Activated naive CD4-positive, alpha-beta T cell (primary cell): ENCODE measurements around the gene PRKN.

Experiments used
- DNase-seq, 4 experiments: peaks; one replicate each; lab custom pipeline; 2025; lab: John Stamatoyannopoulos, UW

Gene PRKN

DNA sequence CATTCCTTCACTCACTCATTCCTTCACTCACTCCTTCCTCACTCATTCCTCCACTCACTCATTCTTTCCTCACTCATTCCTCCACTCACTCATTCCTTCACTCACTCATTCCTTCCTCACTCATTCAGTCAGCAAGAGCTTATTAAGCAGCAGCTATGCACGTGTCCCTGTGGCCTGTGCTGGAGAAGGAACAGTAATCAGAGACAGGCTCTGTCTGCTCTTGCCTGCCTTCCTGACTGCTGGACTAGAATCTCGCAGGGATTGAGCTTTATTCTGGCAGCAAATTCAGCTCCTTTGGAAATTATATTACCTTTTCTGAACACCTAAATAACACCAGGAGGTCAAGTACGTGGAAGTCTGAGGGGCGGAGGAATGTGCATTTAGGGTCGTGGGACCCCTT lies 1314.8 kb downstream of the PRKN start:
- DNase-seq = no peak

DNA sequence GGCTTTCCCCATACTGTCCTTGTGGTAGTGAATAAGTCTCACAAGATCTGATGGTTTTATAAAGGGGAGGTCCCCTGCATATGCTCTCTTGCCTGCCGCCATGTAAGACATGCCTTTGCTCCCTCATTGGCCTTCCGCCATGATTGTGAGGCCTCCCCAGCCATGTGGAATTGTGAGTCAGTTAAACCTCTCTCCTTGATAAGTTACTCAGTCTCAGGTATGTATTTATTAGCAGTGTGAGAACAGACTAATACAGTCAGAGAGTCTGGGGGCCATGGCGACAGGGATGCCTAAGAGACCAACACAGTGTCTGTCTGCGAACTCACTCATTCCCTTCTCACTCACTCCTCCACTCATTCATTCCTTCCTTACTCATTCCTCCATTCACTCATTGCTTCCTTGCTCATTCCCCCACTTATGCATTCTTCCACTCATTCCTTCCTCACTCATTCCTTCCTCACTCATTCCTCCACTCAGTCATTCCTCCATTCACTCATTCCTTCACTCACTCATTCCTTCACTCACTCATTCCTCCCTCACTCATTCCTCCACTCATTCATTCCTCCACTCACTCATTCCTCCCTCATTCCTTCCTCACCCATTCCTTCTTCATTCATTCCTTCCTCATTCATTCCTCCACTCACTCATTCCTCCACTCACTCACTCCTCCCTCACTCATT lies 1316.2 kb downstream of the PRKN start:
- no peak for DNase-seq

DNA sequence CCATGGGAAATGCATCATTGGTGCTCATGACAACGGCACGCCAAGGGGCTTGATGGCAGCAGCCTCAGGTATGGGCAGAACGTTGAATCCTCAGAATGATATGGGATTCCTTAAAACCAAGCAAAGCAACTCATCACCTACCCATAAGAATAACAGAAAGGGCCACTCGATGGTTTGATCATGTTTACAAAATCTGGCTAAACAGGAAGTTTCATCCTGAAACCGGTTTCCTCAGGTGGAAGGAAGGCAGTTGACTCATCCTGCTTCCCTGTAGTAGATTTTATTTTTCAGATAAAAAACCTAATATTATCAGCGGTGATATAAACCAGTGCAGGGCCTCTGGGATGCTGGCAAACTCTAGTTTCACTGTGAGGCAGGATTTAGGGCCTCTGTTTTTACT lies 1316.8 kb downstream of the PRKN start:
- DNase-seq = no peak

DNA sequence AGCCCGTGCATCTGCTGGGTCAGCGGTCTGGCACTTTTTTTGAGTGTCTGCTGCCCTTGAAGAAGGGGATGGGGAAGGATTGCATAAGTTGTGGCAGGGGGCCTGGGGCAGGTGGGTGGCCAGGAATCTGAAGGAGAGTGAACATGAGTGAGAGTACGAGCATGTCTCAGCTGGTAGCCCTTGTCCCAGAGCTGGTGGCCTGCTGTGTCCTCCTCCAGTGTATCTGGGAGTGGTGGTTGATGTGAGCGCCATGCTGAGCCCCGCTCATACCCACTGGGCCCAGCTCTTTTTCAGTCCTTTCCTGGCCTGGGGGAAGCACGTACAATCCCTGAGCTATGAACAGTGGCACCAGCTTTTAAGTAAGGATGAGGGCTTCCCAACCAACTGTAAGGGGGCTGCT lies 1317.5 kb downstream of the PRKN start:
- no peak for DNase-seq

DNA sequence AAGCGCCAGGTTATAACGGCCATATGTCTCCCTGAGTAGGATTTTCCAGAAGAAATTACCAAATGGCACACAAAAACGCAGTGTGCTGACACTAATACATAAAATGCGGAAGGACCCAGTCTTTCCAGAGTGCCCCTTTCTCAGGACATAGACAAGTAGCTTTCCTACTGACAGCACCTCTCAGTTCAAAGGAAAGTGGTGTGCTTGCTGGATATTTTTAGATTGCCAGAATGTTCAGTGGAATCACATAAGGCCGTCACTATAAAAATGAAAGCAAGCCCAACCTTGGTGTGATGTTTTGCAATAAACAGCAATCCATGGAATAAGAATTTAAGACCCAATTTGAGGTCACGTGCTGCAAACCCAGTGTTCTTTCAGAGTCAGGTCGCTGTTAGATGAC lies 1318.2 kb downstream of the PRKN start:
- no peak for DNase-seq

DNA sequence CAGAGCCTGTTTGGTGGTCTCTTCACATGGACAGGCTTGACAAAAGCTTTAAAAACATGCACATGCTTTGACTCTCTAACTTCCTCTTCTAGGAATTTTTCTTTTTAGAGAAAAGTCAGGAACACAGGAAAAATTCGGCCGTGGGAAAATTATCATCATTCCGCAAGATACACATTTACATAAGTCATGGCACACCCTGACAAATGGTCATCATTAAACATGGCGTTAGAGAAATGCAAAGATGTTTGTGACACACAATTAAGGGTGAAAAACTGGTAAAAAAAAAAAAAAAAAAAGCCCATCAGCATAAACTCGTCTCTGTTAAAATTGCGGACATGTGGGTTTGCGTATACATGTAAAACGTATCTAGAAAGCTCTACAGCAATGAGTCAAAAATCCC lies 1319.5 kb downstream of the PRKN start:
- DNase-seq = no peak

DNA sequence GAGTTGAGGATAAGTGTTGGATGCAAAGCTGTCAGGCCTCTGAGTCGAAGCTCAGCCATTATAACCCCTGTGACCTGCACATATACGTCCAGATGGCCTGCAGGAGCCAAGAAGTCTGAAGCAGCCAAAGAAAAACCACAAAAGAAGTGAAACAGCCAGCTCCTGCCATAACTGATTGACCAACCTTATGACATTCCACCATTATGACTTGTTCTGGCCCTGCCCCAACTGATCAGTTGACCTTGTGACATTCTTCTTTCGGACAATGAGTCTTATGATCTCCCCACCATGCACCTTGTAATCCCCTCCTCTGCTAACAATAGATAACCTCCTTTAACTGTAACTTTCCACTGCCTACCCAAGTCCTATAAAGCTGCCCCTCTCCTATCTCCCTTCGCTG lies 1320.0 kb downstream of the PRKN start:
- no peak for DNase-seq

DNA sequence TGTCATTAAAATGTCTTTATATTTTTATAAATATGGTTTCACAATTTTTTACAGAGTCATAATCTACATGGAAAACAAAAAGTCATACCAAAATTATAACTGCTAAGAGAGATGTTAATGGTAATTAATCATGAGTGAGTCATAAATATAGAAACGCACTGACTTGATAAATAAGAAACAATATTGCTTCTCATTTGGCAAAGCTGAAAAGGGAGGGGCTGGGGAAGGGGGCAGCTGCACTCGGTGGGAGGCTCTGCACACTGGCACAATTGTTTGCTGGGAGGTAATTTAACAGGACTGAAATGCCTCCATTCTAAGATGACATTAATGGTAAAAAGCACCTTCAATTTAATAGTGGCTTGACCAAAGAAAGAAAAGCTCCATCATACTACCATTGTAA lies 1320.5 kb downstream of the PRKN start:
- DNase-seq = no peak

DNA sequence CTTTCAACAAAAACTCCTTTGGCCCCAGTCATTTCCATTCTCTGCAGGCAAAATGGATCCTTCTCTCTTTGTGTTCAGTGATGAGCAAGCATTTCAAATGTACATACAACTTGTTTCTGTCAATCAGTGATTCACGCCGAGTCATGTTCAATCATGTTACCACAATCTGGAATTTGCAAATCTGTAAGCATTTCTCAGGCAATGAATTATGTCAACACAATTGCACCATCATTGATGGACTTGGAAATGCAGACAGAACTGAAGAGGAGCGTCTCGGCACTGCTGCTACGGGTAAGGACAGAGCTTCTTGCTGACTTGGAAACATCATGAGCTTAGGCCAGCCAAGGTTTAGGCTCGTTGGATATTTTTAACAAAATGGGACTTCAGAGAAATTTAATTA lies 1320.9 kb downstream of the PRKN start:
- no peak for DNase-seq

DNA sequence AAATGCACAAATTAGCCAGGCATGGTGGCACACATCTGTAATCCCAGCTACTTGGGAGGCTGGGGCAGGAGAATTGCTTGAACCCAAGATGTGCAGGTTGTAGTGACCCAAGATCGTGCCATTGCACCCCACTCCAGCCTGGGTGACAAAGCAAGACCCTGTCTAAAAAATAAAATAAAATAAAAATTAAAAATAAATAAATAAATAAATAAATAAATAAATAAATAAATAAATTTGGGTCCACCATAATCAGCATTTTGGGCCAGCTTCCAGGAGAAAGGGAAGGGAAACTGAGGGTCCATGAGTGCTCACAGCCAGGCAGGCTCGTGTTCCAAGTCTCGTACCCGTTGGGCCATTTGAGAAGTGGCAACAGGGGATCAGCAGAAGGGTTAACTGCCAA lies 1322.1 kb downstream of the PRKN start:
- no peak for DNase-seq

DNA sequence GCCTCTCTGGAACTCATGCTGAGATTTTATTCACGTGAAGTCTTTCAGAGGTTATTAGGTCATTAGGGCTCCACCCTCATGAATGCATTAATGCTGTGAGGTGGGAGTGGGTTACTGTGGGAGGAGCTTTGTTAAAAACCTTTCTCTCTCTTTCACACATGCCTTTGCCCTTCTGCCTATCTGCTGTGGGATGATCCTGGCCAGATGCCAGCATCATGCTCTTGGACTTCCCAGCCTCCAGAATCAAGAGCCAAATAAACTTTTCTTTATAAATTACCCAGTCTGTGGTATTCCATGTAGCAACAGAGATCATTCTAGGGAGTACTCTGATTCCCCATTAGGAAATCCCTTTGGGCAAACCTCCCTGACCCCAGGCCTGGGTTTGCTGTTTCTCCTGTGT lies 1323.8 kb downstream of the PRKN start:
- no peak for DNase-seq

DNA sequence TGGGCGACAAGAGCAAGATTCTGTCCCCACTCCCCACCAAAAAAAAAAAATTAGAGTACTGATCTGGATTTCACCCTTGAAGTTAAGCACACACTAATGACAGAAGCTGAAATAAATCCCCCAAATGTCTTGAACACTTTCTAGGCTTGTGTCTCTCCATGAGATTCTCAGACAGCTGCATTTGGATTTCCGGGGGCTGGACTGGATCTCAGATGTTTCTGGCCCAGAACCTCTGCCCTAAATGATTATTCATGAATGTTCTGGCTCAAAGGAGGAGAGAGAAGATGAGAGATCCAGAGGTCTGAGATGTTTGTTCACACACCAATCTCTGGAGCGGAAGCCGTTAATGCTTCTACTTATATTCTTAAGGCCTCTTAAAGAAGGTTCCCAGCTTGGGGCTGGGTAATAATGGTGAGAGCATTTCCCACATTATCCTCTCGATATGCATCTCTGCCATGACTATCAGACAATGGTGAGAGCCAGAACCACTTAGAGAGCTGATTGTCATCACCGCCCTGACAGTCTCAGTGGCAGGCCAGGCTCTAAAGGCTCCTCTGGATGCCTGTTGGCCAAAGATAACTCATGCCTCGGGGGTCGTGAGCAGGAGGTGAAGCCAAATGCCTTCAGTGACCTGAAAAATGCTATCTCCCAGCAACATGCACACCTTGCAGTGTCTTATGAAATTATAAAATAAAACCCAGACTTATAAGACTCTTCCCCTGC lies 1325.8 kb downstream of the PRKN start:
- DNase-seq = no peak

DNA sequence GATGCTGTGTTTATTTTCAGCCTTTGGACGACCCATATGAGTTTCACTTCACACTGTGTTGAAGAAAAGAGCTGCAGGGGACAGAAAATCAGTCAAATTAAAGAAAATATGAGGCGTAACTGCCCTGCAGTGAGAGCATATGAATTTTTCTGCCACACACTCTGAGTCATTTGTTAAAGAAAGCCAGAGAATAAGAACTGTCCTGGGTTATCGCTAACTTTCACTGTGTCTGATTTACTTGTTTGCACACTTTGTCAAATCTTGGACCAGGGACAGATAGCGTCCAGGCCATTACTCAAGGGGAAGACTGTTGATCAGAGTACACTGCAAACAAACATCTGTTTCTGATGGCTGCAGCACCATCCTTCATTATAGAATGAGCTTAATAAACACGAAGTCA lies 1326.9 kb downstream of the PRKN start:
- DNase-seq = no peak

DNA sequence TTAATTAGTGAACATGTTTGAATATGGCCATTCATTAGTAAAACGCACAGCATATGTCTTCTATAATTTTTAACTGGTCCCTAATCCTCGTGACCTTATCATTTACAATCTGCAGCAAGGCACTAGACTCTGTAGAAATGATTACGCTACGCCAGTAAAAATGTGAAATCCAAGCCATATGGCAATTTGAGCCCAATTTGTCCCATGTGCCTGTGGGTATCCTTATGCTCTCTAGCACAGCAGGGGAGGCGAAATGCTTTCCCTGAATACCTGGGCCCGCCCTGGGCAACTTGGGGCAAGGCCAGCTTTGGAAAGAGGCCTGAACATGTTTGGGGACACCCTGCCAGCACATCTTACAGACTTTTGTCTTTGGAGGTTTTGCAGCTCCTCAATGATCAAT lies 1331.0 kb downstream of the PRKN start:
- DNase-seq = no peak

DNA sequence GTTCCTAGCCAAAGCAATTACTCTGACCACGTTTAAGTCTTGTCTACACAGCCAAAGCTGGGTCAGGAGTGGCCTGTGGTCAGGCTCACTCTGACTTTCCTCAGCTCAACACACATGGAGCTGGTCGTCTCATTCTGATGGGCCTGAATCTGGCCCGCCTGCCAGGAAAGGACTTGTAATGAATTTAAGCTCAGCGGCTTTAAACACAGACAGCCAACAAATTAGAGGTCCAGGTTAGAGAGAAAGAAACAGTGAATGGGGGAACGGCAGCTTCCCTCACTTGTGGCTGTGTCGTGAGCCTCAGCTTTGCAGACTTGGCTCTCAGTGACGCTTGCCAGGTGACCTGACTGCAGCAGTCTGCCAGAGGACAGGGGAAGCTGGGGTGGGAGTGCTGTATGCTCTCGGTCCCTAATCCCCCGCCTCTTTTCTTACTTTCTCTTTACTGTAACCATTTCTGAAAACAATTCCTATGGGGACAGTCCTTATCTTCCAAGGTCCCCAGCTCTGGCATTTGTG lies 1331.8 kb downstream of the PRKN start:
- no peak for DNase-seq

DNA sequence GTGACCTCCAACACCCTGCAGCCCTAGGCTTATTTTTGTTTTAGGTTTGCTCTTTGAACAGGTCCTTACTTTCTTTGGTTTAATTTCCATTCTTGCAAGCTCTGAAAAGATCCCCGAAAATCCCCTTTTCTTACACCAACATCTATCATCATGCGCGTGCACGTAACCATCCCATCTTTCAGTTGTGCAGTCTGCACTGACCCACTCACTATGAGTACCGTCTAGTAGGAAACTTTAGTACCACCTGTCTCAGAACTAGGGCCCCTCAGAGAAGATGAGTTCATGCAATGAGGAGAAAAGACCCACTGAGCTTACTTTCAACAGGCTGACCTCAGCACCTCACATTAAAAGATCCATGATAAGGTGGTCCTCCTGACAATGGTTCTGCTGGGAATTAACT lies 1333.1 kb downstream of the PRKN start:
- no peak for DNase-seq

DNA sequence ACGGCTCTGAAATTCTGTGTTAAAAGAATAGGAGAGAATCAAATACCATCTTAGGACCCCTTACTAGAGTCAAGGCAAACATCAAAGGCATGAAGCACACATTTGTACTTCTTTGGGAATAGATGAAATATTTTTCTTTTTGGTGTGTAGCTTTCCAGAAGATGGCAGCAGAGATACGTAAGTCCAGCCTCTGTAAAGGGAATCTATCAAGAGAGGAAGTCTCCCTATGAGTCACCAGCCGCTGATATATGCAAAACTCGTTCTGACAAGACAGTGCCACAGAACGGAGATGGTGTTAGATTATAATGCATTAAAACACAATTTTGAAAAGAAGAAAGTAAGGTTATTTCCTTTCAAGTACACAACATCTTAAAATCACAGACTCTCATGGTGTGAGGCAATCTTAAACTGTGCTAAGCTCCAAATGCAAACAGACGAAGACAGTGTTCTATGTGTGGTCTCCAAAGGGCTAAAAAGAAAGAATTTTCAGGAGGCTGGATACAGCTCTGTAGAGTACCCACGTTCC lies 1333.7 kb downstream of the PRKN start:
- DNase-seq = peak in 2 of 4 experiments; percentile 3 to 6

DNA sequence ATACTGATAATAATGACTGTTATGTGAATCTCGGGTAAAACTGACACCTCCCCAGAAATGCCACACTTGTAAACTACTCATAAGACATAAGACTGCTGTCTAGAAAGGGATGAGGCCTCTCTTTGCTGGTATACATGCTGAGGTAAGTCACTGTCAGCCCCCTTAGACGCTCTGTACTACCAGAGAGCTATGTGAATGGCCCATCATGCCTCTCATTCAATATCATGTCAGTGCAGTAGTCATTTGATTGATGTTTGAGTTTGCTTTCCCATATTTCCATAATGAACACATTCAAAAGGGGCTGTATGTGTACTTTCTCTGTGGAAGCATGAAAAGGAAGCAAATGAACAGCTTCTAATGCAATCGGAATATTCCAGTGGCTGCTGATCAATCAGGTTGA lies 1334.3 kb downstream of the PRKN start:
- no peak for DNase-seq

DNA sequence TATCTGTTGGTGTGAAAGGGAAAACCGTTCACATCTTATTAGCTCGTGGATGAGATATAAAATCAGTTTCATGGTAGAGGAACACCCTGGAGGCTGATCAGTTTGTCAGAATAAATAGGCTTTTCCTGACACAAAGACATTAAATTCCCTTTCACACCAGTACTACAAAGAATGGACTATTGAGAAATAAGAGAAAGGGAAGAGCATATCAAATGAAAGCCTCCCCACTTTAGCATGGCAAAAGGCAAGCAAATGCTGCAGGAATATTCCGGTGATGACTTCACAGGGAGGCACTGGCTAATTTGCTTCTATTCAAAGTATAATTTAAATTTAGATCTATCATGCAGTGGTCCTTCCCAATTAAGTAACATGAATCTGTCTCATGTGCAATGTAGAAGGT lies 1337.8 kb downstream of the PRKN start:
- no peak for DNase-seq

DNA sequence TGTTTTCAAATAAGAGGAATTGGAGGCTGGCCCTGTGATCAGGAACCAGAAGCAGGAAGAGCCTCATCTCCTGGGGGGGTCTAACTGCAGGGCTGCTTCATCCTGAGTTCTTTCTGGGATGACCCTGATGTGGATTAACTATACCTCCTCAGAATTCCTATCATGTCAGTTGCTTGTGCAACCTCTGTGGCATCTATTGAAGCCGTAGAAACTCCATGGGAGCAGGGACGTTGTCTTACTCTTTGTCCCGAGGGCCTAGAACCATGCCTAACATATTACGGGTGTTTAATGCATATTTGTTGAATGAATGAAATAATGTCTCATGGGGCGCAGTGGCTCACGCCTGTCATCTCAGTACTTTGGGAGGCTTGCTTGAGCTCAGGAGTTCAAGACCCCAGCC lies 1343.6 kb downstream of the PRKN start:
- DNase-seq = no peak

DNA sequence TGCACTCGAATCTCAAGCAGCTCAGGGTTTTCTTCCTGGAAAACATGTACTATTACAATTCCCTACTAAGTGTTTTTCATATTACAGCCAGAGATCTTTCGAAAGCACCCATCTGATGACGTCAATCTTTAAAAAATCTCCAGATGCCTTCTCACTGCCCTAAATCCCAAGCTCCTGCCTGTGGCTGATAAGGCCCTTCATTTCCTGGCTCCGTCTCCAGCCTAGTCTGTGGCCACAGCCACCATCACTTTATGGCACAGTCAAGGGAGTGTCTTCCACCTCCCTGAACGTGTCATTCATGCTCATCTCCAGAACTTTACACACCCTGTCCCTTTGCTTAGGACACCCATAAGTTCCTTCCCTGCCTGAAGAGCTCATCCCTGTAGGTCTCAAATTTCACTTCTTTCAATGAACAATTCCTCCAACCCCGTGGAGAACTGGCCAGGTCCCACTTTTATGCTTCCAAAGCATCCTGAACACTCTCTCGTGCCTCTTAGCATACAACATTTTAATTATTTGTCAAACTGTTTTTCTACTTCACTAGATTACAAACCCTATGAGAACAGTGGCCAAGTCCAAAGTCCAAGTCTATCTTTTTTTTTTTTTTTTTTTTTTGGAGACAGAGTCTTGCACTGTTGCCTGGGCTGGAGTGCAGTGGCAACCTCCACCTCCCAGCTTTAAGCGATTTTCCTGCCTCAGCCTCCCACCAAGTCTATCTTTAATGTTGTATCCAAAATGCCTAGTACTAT lies 1347.6 kb downstream of the PRKN start:
- no peak for DNase-seq

DNA sequence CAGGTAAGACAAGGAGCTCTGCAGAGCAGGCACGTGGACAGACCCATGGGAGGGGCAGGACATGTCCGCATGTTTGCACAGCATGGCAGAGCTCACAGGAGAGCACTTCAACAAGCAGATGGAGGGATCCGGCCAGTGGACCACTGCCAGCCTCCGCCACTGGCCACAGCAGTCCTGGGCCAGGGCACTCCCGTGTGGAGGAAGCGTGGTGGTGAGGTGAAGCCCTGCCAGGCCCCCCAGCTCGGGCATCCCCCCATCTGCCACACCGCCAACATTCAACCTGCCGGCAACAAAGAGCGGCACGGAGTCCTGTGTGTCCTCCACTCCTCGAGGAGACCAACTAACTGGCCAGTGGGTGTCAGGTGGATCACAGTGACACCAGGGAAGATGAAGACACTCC lies 1349.5 kb downstream of the PRKN start:
- no peak for DNase-seq

DNA sequence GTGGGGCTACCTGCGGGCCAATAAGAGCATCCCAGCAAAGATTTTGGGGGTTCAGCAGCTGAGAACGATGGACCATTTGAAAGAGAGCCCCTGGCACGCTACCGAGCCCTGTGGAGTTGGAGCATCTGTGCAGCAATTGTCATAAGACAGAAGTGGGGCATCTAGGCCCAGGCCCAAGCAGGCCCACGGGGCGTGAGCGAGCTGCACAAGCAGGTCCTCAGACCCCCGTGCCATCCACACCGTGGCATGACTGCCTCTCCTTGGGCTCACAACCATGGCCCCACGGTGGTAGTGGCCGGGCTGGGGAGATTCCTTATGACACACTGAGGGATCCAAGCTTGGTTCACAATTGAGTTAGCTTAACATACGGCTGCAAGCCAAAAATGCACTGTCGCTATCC lies 1350.5 kb downstream of the PRKN start:
- no peak for DNase-seq
